Tibial artery (tissue), 4 donors: ENCODE results near the gene C11orf68.
A peak's percentile ranks its signal among the peaks of the same experiment; 100 is the strongest.

Source experiments
- DNase-seq, 2 donors: peaks; one replicate each; pipeline ENCODE4 v3.0.0-alpha.2; 2019
- H3K27ac ChIP-seq, 2 donors: fragments of 200-600 bp; sonication (generic) in 1 of 2; 1 replicate in 1 of 2; 2 replicates in 1 of 2; pipeline ENCODE4 v1.5.1; 2018 to 2019; ENCODE audit warnings: mild to moderate bottlenecking in 1 of 2
- H3K27me3 ChIP-seq, 2 donors: fragments of 200-600 bp; sonication (generic) in 1 of 2; one replicate each; pipeline versions ENCODE4 v1.5.1 to v1.6.0; 2016 to 2019
- H3K36me3 ChIP-seq, 3 donors: fragments of 200-600 bp; sonication (generic) in 2 of 3; one replicate each; pipeline ENCODE4 v1.5.1; 2016 to 2019; ENCODE audit warnings: mild to moderate bottlenecking in 2 of 3
- H3K4me1 ChIP-seq, 4 donors: fragments of 200-600 bp; sonication (generic) in 2 of 4; 1 replicate in 3 of 4; 2 replicates in 1 of 4; pipeline ENCODE4 v1.5.1; 2016 to 2019
- H3K4me3 ChIP-seq, 2 donors: fragments of 200-600 bp; sonication (generic) in 1 of 2; 1 replicate in 1 of 2; 2 replicates in 1 of 2; pipeline ENCODE4 v1.5.1; 2018 to 2019; ENCODE audit warnings: mild to moderate bottlenecking in 2 of 2
- H3K9me3 ChIP-seq, 3 donors: fragments of 200-600 bp; sonication (generic) in 1 of 3; one replicate each; pipeline ENCODE4 v1.5.1; 2016 to 2019
- CTCF ChIP-seq, 2 experiments: fragments of 200-600 bp in 1 of 2; fragments of 450-650 bp in 1 of 2; IDR thresholded peaks; one replicate each; pipeline ENCODE4 v1.5.1; 2017 to 2019; ENCODE audit warnings: antibody characterized with exemption in 2 of 2, mild to moderate bottlenecking in 1 of 2, moderate library complexity in 1 of 2
- intact Hi-C: fragments of 100-400 bp; cut with DNase I; formaldehyde crosslinking; loops from one replicate; pipeline ENCODE4 v1.15.0; 2023; ENCODE audit warnings: low total_unique reads

The C11orf68 gene

GRCh38 chr11:65870706-65871681 lies 47.9 kb downstream of the C11orf68 start:
- Histone ChIP-seq H3K27me3 (no peaks in the 10 kb centered on the region), H3K4me1 (peaks cover 0 to 34% (median 26%) of the 10 kb centered on the region in 4 donors), H3K9me3 (no peaks in the 10 kb centered on the region), H3K4me3 (peak overlapping the region in 1 of 2 donors; percentile 76), H3K36me3 (peaks cover 0 to 45% (median 33%) of the 10 kb centered on the region in 3 donors), H3K27ac (peak overlapping the region; percentile 96 to 98)
- intact Hi-C loops = no loop called here
- no peak for TF ChIP-seq CTCF (IDR thresholded peaks at IDR 0.05)
- peak in 1 of 2 donors; percentile 67 for DNase-seq

GRCh38 chr11:65870307-65870658 lies 48.6 kb downstream of the C11orf68 start:
- Histone ChIP-seq H3K4me1 (peaks cover 0 to 34% (median 26%) of the 10 kb centered on the region in 4 donors), H3K27ac (peak overlapping the region in 1 of 2 donors; percentile 98)
- intact Hi-C loops = no loop called here

GRCh38 chr11:65869643-65870306 lies 49.1 kb downstream of the C11orf68 start:
- peak overlapping the region in 1 of 2 donors; percentile 98 for H3K27ac ChIP-seq
- no peaks in the 10 kb centered on the region for H3K9me3 ChIP-seq
- peak in 1 of 2 donors; percentile 65 for DNase-seq
- no peak overlapping the region for H3K4me3 ChIP-seq
- no peaks in the 10 kb centered on the region for H3K27me3 ChIP-seq
- H3K4me1 ChIP-seq = peaks cover 0 to 34% (median 26%) of the 10 kb centered on the region in 4 donors
- no peak for TF ChIP-seq CTCF (IDR thresholded peaks at IDR 0.05)
- peaks cover 9 to 57% (median 45%) of the 10 kb centered on the region in 3 donors for H3K36me3 ChIP-seq
- intact Hi-C loops = no loop called here

More at GRCh38 chr11:65870307-65870658, 48.6 kb downstream of the C11orf68 start:
- no peaks in the 10 kb centered on the region for H3K9me3 ChIP-seq
- no peaks in the 10 kb centered on the region for H3K27me3 ChIP-seq
- H3K4me3 ChIP-seq = no peak overlapping the region
- peaks cover 4 to 52% (median 40%) of the 10 kb centered on the region in 3 donors for H3K36me3 ChIP-seq
- DNase-seq = peak in 1 of 2 donors; percentile 64
- TF ChIP-seq CTCF (IDR thresholded peaks at IDR 0.05) = no peak

GRCh38 chr11:65868907-65869306 lies 50.0 kb downstream of the C11orf68 start:
- no peaks in the 10 kb centered on the region for H3K27me3 ChIP-seq
- no peaks in the 10 kb centered on the region for H3K9me3 ChIP-seq
- TF ChIP-seq CTCF (IDR thresholded peaks at IDR 0.05) = no peak
- no peak overlapping the region for H3K4me3 ChIP-seq
- peaks cover 18 to 66% (median 54%) of the 10 kb centered on the region in 3 donors for H3K36me3 ChIP-seq
- intact Hi-C loops = no loop called here
- H3K4me1 ChIP-seq = peaks cover 0 to 31% (median 23%) of the 10 kb centered on the region in 4 donors
- no peak for DNase-seq
- H3K27ac ChIP-seq = peak overlapping the region in 1 of 2 donors; percentile 3

- Histone ChIP-seq H3K4me1 (peaks cover 0 to 32% (median 20%) of the 10 kb centered on the region in 4 donors), H3K9me3 (no peaks in the 10 kb centered on the region), H3K4me3 (no peak overlapping the region), H3K36me3 (peaks cover 23 to 73% (median 61%) of the 10 kb centered on the region in 3 donors), H3K27ac (peak overlapping the region in 1 of 2 donors; percentile 3), H3K27me3 (no peaks in the 10 kb centered on the region)
- intact Hi-C loops = no loop called here
- no peak for TF ChIP-seq CTCF (IDR thresholded peaks at IDR 0.05)
- peak in 1 of 2 donors; percentile 69 for DNase-seq
Observed at GRCh38 chr11:65868076-65868667, 50.7 kb downstream of the C11orf68 start.
